Activated CD4-positive, alpha-beta memory T cell treated with anti-CD3 and anti-CD28 coated beads for 36 hours (primary cell): Measurements from ENCODE around the gene IFT22. TPM values are rescaled to one million over a fixed set of nuclear protein-coding genes. Genes with fewer than 3 reads are reported as not detected.
"Not testable (repeated sequence)": the region's sequence is repeated elsewhere in the genome, so short reads cannot be mapped to it uniquely, and the experiment has no call there.

Source experiments
- CTCF ChIA-PET: fragments of 350-600 bp; sonication (Branson Sonifier 250); formaldehyde crosslinking; loops from one replicate; lab custom pipeline; 2021; ENCODE audit warnings: antibody characterized with exemption, inconsistent platforms; lab: Charles Lee
- POLR2A ChIA-PET: fragments of 350-600 bp; sonication (Branson Sonifier 250); formaldehyde crosslinking; loops from one replicate; lab custom pipeline; 2021; ENCODE audit warnings: antibody characterized with exemption; lab: Charles Lee
- DNase-seq: peaks from one replicate; pipeline ENCODE4 v3.0.0-alpha.2; 2020
- H3K27ac Mint-ChIP-seq: one replicate; pipeline ENCODE4 v1.8.0; 2021; ENCODE audit warnings: mixed read lengths
- H3K27me3 Mint-ChIP-seq: one replicate; pipeline ENCODE4 v1.8.0; 2021; ENCODE audit warnings: mixed read lengths
- H3K36me3 Mint-ChIP-seq: one replicate; pipeline ENCODE4 v1.8.0; 2021; ENCODE audit warnings: mixed read lengths
- H3K4me1 Mint-ChIP-seq: one replicate; pipeline ENCODE4 v1.8.0; 2021; ENCODE audit warnings: low read depth, mixed read lengths
- H3K4me3 Mint-ChIP-seq: one replicate; pipeline ENCODE4 v1.8.0; 2021; ENCODE audit warnings: mild to moderate bottlenecking, mixed read lengths
- H3K9me3 Mint-ChIP-seq: one replicate; pipeline ENCODE4 v1.8.0; 2021; ENCODE audit warnings: mixed read lengths
- intact Hi-C: fragments of 100-400 bp; cut with micrococcal nuclease; formaldehyde crosslinking; loops from one replicate; pipeline ENCODE4 v1.15.1; 2023
- total RNA-seq, 2 experiments: library from RNA; stranded (reverse); gene quantifications; one replicate each; pipeline ENCODE4 v1.2.3, GENCODE V29; 2021

Gene IFT22
- total RNA-seq, 2 experiments from 2014 or later = 6.1 to 7.7 TPM

- ChIA-PET CTCF (interaction anchor here (0.6 to 4.0 kb wide), 24 partner anchors 8 to 386 kb away, joined by 3 to 29 read pairs (median 4); partner anchors contain the start of genes IFT22, PLOD3 and ZNHIT1), POLR2A (interaction anchor here (0.6 kb wide), 1 partner anchor 27 kb away, joined by 4 read pairs; no protein-coding TSS in a partner anchor)
- intact Hi-C loops = loop anchor here (5.0 kb wide), 2 partner anchors 38 to 148 kb away; no protein-coding TSS in a partner anchor
Observed at GRCh38 chr7:101290186-101291037, 31.2 kb downstream of the IFT22 start.

GRCh38 chr7:101289687-101290086, 31.9 kb downstream of the IFT22 start:
- Mint-ChIP-seq H3K27me3 (peaks cover 18% of the 10 kb centered on the region), H3K4me1 (peaks cover 14% of the 10 kb centered on the region)
- intact Hi-C loops = loop anchor here (5.0 kb wide), 2 partner anchors 37 to 147 kb away; no protein-coding TSS in a partner anchor
- not testable (repeated sequence) for H3K36me3 Mint-ChIP-seq, H3K4me3 Mint-ChIP-seq, H3K9me3 Mint-ChIP-seq, H3K27ac Mint-ChIP-seq
- DNase-seq = peak; percentile 38
- POLR2A ChIA-PET = interaction anchor here (0.6 kb wide), 1 partner anchor 26 kb away, joined by 4 read pairs; no protein-coding TSS in a partner anchor
- CTCF ChIA-PET = interaction anchor here (0.6 to 4.0 kb wide), 14 partner anchors 18 to 386 kb away, joined by 3 to 29 read pairs (median 4); partner anchors contain the start of genes IFT22, PLOD3 and ZNHIT1

More at GRCh38 chr7:101290186-101291037, 31.2 kb downstream of the IFT22 start:
- Mint-ChIP-seq H3K4me1 (peaks cover 14% of the 10 kb centered on the region), H3K27me3 (peaks cover 22% of the 10 kb centered on the region)
- not testable (repeated sequence) for H3K36me3 Mint-ChIP-seq, H3K9me3 Mint-ChIP-seq, H3K4me3 Mint-ChIP-seq, H3K27ac Mint-ChIP-seq
- DNase-seq = peak; percentile 69

- Mint-ChIP-seq H3K9me3 (peaks cover 5% of the 10 kb centered on the region), H3K27me3 (peaks cover 10% of the 10 kb centered on the region), H3K4me1 (peaks cover 14% of the 10 kb centered on the region), H3K4me3 (no peak overlapping the region), H3K27ac (no peak overlapping the region), H3K36me3 (no peaks in the 10 kb centered on the region)
- ChIA-PET CTCF (no interaction called here), POLR2A (no interaction called here)
- DNase-seq = no peak
- intact Hi-C loops = no loop called here
Observed at GRCh38 chr7:101288439-101288838, 33.2 kb downstream of the IFT22 start.

GRCh38 chr7:101287032-101287431, 34.6 kb downstream of the IFT22 start:
- peaks cover 5% of the 10 kb centered on the region for H3K9me3 Mint-ChIP-seq
- peaks cover 20% of the 10 kb centered on the region for H3K4me1 Mint-ChIP-seq
- CTCF ChIA-PET = no interaction called here
- H3K27ac Mint-ChIP-seq = no peak overlapping the region
- H3K4me3 Mint-ChIP-seq = no peak overlapping the region
- DNase-seq = no peak
- POLR2A ChIA-PET = no interaction called here
- intact Hi-C loops = no loop called here
- no peaks in the 10 kb centered on the region for H3K36me3 Mint-ChIP-seq
- peaks cover 7% of the 10 kb centered on the region for H3K27me3 Mint-ChIP-seq

- H3K4me3 Mint-ChIP-seq, H3K9me3 Mint-ChIP-seq, intact Hi-C loops, H3K27me3 Mint-ChIP-seq, DNase-seq, H3K36me3 Mint-ChIP-seq, H3K27ac Mint-ChIP-seq, POLR2A ChIA-PET: not testable (repeated sequence)
- CTCF ChIA-PET = interaction anchor here (0.6 to 1.2 kb wide), 3 partner anchors 8 to 43 kb away, joined by 3 to 4 read pairs (median 4); no protein-coding TSS in a partner anchor
- H3K4me1 Mint-ChIP-seq = peaks cover 20% of the 10 kb centered on the region
Observed at GRCh38 chr7:101285880-101286279, 35.7 kb downstream of the IFT22 start.

- no peaks in the 10 kb centered on the region for H3K36me3 Mint-ChIP-seq
- H3K27me3 Mint-ChIP-seq = no peaks in the 10 kb centered on the region
- no peak overlapping the region for H3K27ac Mint-ChIP-seq
- ChIA-PET CTCF (interaction anchor here (0.7 to 1.2 kb wide), 2 partner anchors 9 to 42 kb away, joined by 3 to 4 read pairs; no protein-coding TSS in a partner anchor), POLR2A (no interaction called here)
- H3K4me3 Mint-ChIP-seq = no peak overlapping the region
- peaks cover 14% of the 10 kb centered on the region for H3K4me1 Mint-ChIP-seq
- H3K9me3 Mint-ChIP-seq = peaks cover 5% of the 10 kb centered on the region
- DNase-seq = no peak
- intact Hi-C loops = no loop called here
Observed at GRCh38 chr7:101285171-101285570, 36.4 kb downstream of the IFT22 start.

- H3K36me3 Mint-ChIP-seq, H3K4me3 Mint-ChIP-seq, H3K9me3 Mint-ChIP-seq, H3K27me3 Mint-ChIP-seq, DNase-seq, POLR2A ChIA-PET, intact Hi-C loops, H3K4me1 Mint-ChIP-seq, H3K27ac Mint-ChIP-seq: not testable (repeated sequence)
- CTCF ChIA-PET = interaction anchor here (0.7 to 3.4 kb wide), 7 partner anchors 10 to 137 kb away, joined by 3 to 72 read pairs (median 5); no protein-coding TSS in a partner anchor
Observed at GRCh38 chr7:101280912-101281311, 40.7 kb downstream of the IFT22 start.

- Mint-ChIP-seq H3K4me3 (no peak overlapping the region), H3K9me3 (no peaks in the 10 kb centered on the region), H3K36me3 (no peaks in the 10 kb centered on the region), H3K4me1 (peaks cover 6% of the 10 kb centered on the region), H3K27ac (no peak overlapping the region), H3K27me3 (peaks cover 7% of the 10 kb centered on the region)
- DNase-seq = no peak
- ChIA-PET CTCF (interaction anchor here (1.0 to 2.4 kb wide), 3 partner anchors 12 to 135 kb away, joined by 3 to 11 read pairs (median 4); no protein-coding TSS in a partner anchor), POLR2A (no interaction called here)
- intact Hi-C loops = no loop called here
Observed at GRCh38 chr7:101278461-101279292, 42.9 kb downstream of the IFT22 start.

- DNase-seq = no peak
- intact Hi-C loops = no loop called here
- peaks cover 16% of the 10 kb centered on the region for H3K27me3 Mint-ChIP-seq
- H3K27ac Mint-ChIP-seq = no peak overlapping the region
- CTCF ChIA-PET = interaction anchor here (0.9 to 1.5 kb wide), 2 partner anchors 14 to 84 kb away, joined by 3 to 4 read pairs; no protein-coding TSS in a partner anchor
- POLR2A ChIA-PET = no interaction called here
- H3K9me3 Mint-ChIP-seq = no peaks in the 10 kb centered on the region
- no peak overlapping the region for H3K4me3 Mint-ChIP-seq
- no peaks in the 10 kb centered on the region for H3K36me3 Mint-ChIP-seq
- no peaks in the 10 kb centered on the region for H3K4me1 Mint-ChIP-seq
Observed at GRCh38 chr7:101277155-101277554, 44.5 kb downstream of the IFT22 start.

- POLR2A ChIA-PET = no interaction called here
Observed at GRCh38 chr7:101273206-101273605, 48.4 kb downstream of the IFT22 start.

GRCh38 chr7:101271021-101271420, 50.6 kb downstream of the IFT22 start:
- POLR2A ChIA-PET = no interaction called here
- CTCF ChIA-PET = interaction anchor here (1.2 kb wide), 1 partner anchor 11 kb away, joined by 5 read pairs; no protein-coding TSS in a partner anchor
- Mint-ChIP-seq H3K27ac (no peak overlapping the region), H3K4me3 (no peak overlapping the region), H3K4me1 (no peaks in the 10 kb centered on the region), H3K9me3 (no peaks in the 10 kb centered on the region), H3K27me3 (peaks cover 9% of the 10 kb centered on the region), H3K36me3 (no peaks in the 10 kb centered on the region)
- DNase-seq = no peak
- intact Hi-C loops = no loop called here

More at GRCh38 chr7:101273206-101273605, 48.4 kb downstream of the IFT22 start:
- no peaks in the 10 kb centered on the region for H3K36me3 Mint-ChIP-seq
- H3K9me3 Mint-ChIP-seq = no peaks in the 10 kb centered on the region
- peaks cover 14% of the 10 kb centered on the region for H3K27me3 Mint-ChIP-seq
- intact Hi-C loops = no loop called here
- no peak overlapping the region for H3K4me3 Mint-ChIP-seq
- CTCF ChIA-PET = interaction anchor here (1.8 to 2.2 kb wide), 2 partner anchors 9 to 29 kb away, joined by 5 to 13 read pairs; no protein-coding TSS in a partner anchor
- no peaks in the 10 kb centered on the region for H3K4me1 Mint-ChIP-seq
- DNase-seq = no peak
- no peak overlapping the region for H3K27ac Mint-ChIP-seq
